Activated CD8-positive, alpha-beta T cell treated with anti-CD3 and anti-CD28 coated beads, Interleukin-2, amount 10 ng/mL, durations not matched to agents 7 days and 5 days (primary cell): ENCODE data around the gene CREG1. TPM values are rescaled to one million over a fixed set of nuclear protein-coding genes. Genes with fewer than 3 reads are reported as not detected.
A peak's percentile ranks its signal among the peaks of the same experiment; 100 is the strongest.

ENCODE experiments used
- ATAC-seq: fragments of 150-1000 bp; cut with Tn5 transposase; one replicate; pipeline ENCODE4 v1.10.0; 2021; ENCODE audit warnings: moderate library complexity
- CTCF ChIA-PET: fragments of 350-600 bp; sonication (Branson Sonifier 250); formaldehyde crosslinking; loops from one replicate; lab custom pipeline; 2021; ENCODE audit warnings: antibody characterized with exemption; lab: Charles Lee
- POLR2A ChIA-PET: fragments of 350-600 bp; sonication (Branson Sonifier 250); formaldehyde crosslinking; loops from one replicate; lab custom pipeline; 2021; ENCODE audit warnings: antibody characterized with exemption; lab: Charles Lee
- DNase-seq: peaks from one replicate; pipeline ENCODE4 v3.0.0-alpha.2; 2020
- H3K27ac Mint-ChIP-seq: one replicate; pipeline ENCODE4 v1.8.0; 2021; ENCODE audit warnings: mild to moderate bottlenecking, mixed read lengths
- H3K27me3 Mint-ChIP-seq: one replicate; pipeline ENCODE4 v1.8.0; 2021; ENCODE audit warnings: low read depth, mixed read lengths
- H3K36me3 Mint-ChIP-seq: one replicate; pipeline ENCODE4 v1.8.0; 2021; ENCODE audit warnings: low read depth, mixed read lengths
- H3K4me1 Mint-ChIP-seq: one replicate; pipeline ENCODE4 v1.8.0; 2021; ENCODE audit warnings: low read depth, mixed read lengths
- H3K4me3 Mint-ChIP-seq: one replicate; pipeline ENCODE4 v1.8.0; 2021; ENCODE audit warnings: mild to moderate bottlenecking, mixed read lengths
- H3K9me3 Mint-ChIP-seq: one replicate; pipeline ENCODE4 v1.8.0; 2022; ENCODE audit warnings: mixed read lengths; ENCODE audit not compliant: insufficient read depth
- total RNA-seq, 2 experiments: library from RNA; stranded (reverse); gene quantifications; one replicate each; pipeline ENCODE4 v1.2.3, GENCODE V29; 2021

Gene CREG1
- total RNA-seq, 2 experiments from 2014 or later = 7.3 to 7.7 TPM

GRCh38 chr1:167492481-167492910, 61.1 kb downstream of the CREG1 start:
- ChIA-PET CTCF (interaction anchor here (0.7 to 3.3 kb wide), 9 partner anchors 10 to 63 kb away, joined by 3 to 12 read pairs (median 7); partner anchors contain the start of gene CD247), POLR2A (interaction anchor here (1.4 to 4.3 kb wide), 3 partner anchors 10 to 38 kb away, joined by 4 to 18 read pairs (median 13); partner anchors contain the start of gene CD247)
- Mint-ChIP-seq H3K4me3 (peak overlapping the region; percentile 77), H3K4me1 (peaks cover 93% of the 10 kb centered on the region), H3K27me3 (no peaks in the 10 kb centered on the region), H3K36me3 (peaks cover 79% of the 10 kb centered on the region), H3K9me3 (no peaks in the 10 kb centered on the region), H3K27ac (peak overlapping the region; percentile 94)
- DNase-seq (peak; percentile 64), ATAC-seq (peak; percentile 57)

- DNase-seq = peak; percentile 73
- Mint-ChIP-seq H3K27ac (peak overlapping the region; percentile 94), H3K4me3 (peak overlapping the region; percentile 77), H3K9me3 (no peaks in the 10 kb centered on the region), H3K36me3 (peaks cover 79% of the 10 kb centered on the region), H3K4me1 (peaks cover 92% of the 10 kb centered on the region), H3K27me3 (no peaks in the 10 kb centered on the region)
- CTCF ChIA-PET = interaction anchor here (0.7 to 3.5 kb wide), 10 partner anchors 8 to 64 kb away, joined by 3 to 15 read pairs (median 8); partner anchors contain the start of gene CD247
- POLR2A ChIA-PET = interaction anchor here (1.4 to 2.5 kb wide), 3 partner anchors 9 to 26 kb away, joined by 4 to 18 read pairs (median 6); partner anchors contain the start of gene CD247
- peak; percentile 65 for ATAC-seq
Observed at GRCh38 chr1:167491586-167492461, 61.7 kb downstream of the CREG1 start.

Other genes with a start within 250 kb of the CREG1 start
- 100 to 1,000 TPM; 243 to 251 TPM for gene CD247, start 35.2 kb downstream of the CREG1 start, total RNA-seq
- gene RCSD1, start 76.5 kb upstream of the CREG1 start, total RNA-seq = 100 to 1,000 TPM; 143 to 145 TPM
- gene MPZL1, start 168.2 kb upstream of the CREG1 start, total RNA-seq = 10 to 100 TPM; 12.5 to 13.6 TPM